ENCODE data around the gene BRD9.

Gene BRD9

GRCh38 chr5:903756-904096, 11.1 kb upstream of the BRD9 start:
- no peak for DNase-seq (ENCODE audit: low read depth in 2 of 2)

- no peak for DNase-seq (ENCODE audit: low read depth in 2 of 2)
These were observed 9.7 kb upstream of the BRD9 start for GRCh38 chr5:902129-902916.

GRCh38 chr5:900781-901180, 8.2 kb upstream of the BRD9 start:
- DNase-seq (ENCODE audit: low read depth in 2 of 2) = no peak

GRCh38 chr5:893711-894110, 1.1 kb upstream of the BRD9 start:
- DNase-seq (ENCODE audit: low read depth in 2 of 2) = no peak

GRCh38 chr5:893137-893506, 521 bp upstream of the BRD9 start:
- no peak for DNase-seq (ENCODE audit: low read depth in 2 of 2)

GRCh38 chr5:891837-892393, 686 bp downstream of the BRD9 start:
- DNase-seq (ENCODE audit: low read depth in 2 of 2) = no peak

GRCh38 chr5:891117-891836, 1.3 kb downstream of the BRD9 start:
- DNase-seq (ENCODE audit: low read depth in 2 of 2) = no peak

GRCh38 chr5:889075-889710, 3.4 kb downstream of the BRD9 start:
- DNase-seq (ENCODE audit: low read depth in 2 of 2) = no peak

GRCh38 chr5:888638-889035, 4.0 kb downstream of the BRD9 start:
- DNase-seq (ENCODE audit: low read depth in 2 of 2) = no peak

GRCh38 chr5:887947-888637, 4.5 kb downstream of the BRD9 start:
- no peak for DNase-seq (ENCODE audit: low read depth in 2 of 2)

GRCh38 chr5:886716-887325, 5.8 kb downstream of the BRD9 start:
- DNase-seq (ENCODE audit: low read depth in 2 of 2) = no peak

- DNase-seq (ENCODE audit: low read depth in 2 of 2) = no peak
These were observed 6.6 kb downstream of the BRD9 start for GRCh38 chr5:886036-886435.

GRCh38 chr5:885529-885928, 7.1 kb downstream of the BRD9 start:
- no peak for DNase-seq (ENCODE audit: low read depth in 2 of 2)

- no peak for DNase-seq (ENCODE audit: low read depth in 2 of 2)
These were observed 7.5 kb downstream of the BRD9 start for GRCh38 chr5:885127-885442.

- no peak for DNase-seq (ENCODE audit: low read depth in 2 of 2)
These were observed 8.1 kb downstream of the BRD9 start for GRCh38 chr5:884345-885126.

- DNase-seq (ENCODE audit: low read depth in 2 of 2) = no peak
These were observed 9.0 kb downstream of the BRD9 start for GRCh38 chr5:883475-884181.

- DNase-seq (ENCODE audit: low read depth in 2 of 2) = no peak
These were observed 10.1 kb downstream of the BRD9 start for GRCh38 chr5:882253-883183.

- DNase-seq (ENCODE audit: low read depth in 2 of 2) = no peak
These were observed 11.1 kb downstream of the BRD9 start for GRCh38 chr5:881551-881935.

- DNase-seq (ENCODE audit: low read depth in 2 of 2) = no peak
These were observed 11.6 kb downstream of the BRD9 start for GRCh38 chr5:880816-881550.
